ENCODE data around the gene TMC6. TPM values are rescaled to one million over a fixed set of nuclear protein-coding genes. Genes with fewer than 3 reads are reported as not detected.

The TMC6 gene
- total RNA-seq, 1 experiment from 2014 or later = 116 TPM

DNA sequence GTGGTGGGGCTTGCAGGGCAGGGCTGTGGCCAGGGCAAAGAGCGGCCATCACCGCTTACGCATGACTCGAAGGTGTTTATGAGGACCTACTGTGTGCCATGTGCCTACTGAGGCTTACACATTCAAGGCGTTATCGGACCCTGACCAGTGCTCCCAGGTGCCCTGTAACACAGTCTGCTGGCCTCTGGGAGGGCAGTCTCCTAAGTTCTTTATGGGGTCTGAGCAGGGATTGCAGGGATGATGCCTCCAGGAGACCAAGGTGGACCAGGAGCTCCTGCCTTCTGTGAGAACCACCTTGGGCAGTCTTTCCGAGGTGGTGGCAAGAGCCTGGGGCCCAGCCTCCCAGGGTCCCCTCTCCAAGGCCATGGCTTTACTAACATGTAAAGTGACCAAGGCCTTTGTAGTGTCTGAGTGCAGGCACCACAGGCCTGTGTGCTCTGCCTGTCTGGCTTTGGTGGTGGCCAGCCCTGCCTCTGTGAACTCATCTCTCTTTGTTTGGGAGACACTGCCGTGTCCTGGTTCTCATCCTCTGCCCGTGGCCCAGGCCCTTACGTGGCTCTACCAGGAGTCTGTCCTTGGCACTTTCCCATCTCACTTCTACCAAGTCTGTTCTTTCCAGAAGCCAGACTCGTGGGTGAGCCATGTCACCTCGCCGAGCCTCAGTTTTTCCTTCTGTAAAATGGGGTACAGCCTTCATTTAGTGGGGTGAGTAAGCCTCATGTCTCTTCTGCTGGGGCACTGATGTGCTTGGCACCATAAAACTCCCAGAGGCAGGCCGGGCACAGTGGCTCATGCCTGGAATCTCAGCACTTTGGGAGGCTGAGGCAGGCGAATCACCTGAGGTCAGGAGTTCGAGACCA, 36.4 kb upstream of the TMC6 start:
- no peaks in the 10 kb centered on the region for H3K27me3 Mint-ChIP-seq (ENCODE audit: unreplicated experiment)
- CTCF ChIA-PET = interaction anchor here (0.5 kb wide), 1 partner anchor 17 kb away, joined by 3 read pairs; no protein-coding TSS in a partner anchor
- no peak overlapping the region for H3K27ac Mint-ChIP-seq (ENCODE audit: unreplicated experiment)
- H3K4me3 Mint-ChIP-seq (ENCODE audit: low read depth, unreplicated experiment) = no peak overlapping the region
- intact Hi-C loops (cut with micrococcal nuclease; ENCODE audit: unreplicated experiment) = no loop called here
- no TSS peak for BruUV-seq (replicated peaks)
- H3K36me3 Mint-ChIP-seq (ENCODE audit: insufficient read depth, unreplicated experiment) = peaks cover 32% of the 10 kb centered on the region
- TF ChIP-seq, protein P1, sequence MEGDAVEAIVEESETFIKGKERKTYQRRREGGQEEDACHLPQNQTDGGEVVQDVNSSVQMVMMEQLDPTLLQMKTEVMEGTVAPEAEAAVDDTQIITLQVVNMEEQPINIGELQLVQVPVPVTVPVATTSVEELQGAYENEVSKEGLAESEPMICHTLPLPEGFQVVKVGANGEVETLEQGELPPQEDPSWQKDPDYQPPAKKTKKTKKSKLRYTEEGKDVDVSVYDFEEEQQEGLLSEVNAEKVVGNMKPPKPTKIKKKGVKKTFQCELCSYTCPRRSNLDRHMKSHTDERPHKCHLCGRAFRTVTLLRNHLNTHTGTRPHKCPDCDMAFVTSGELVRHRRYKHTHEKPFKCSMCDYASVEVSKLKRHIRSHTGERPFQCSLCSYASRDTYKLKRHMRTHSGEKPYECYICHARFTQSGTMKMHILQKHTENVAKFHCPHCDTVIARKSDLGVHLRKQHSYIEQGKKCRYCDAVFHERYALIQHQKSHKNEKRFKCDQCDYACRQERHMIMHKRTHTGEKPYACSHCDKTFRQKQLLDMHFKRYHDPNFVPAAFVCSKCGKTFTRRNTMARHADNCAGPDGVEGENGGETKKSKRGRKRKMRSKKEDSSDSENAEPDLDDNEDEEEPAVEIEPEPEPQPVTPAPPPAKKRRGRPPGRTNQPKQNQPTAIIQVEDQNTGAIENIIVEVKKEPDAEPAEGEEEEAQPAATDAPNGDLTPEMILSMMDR (IDR thresholded peaks at IDR 0.05; ENCODE audit: unreplicated experiment) = no peak
- no peaks in the 10 kb centered on the region for H3K4me1 Mint-ChIP-seq (ENCODE audit: low read depth, unreplicated experiment)
- DNase-seq = no peak
- no peaks in the 10 kb centered on the region for H3K9me3 Mint-ChIP-seq (ENCODE audit: low read depth, unreplicated experiment)

GRCh38 chr17:78163881-78164747, 35.6 kb upstream of the TMC6 start:
- H3K27ac Mint-ChIP-seq (ENCODE audit: unreplicated experiment) = no peak overlapping the region
- no TSS peak for BruUV-seq (replicated peaks)
- no peak overlapping the region for H3K4me3 Mint-ChIP-seq (ENCODE audit: low read depth, unreplicated experiment)
- H3K4me1 Mint-ChIP-seq (ENCODE audit: low read depth, unreplicated experiment) = no peaks in the 10 kb centered on the region
- no peaks in the 10 kb centered on the region for H3K27me3 Mint-ChIP-seq (ENCODE audit: unreplicated experiment)
- peaks cover 25% of the 10 kb centered on the region for H3K36me3 Mint-ChIP-seq (ENCODE audit: insufficient read depth, unreplicated experiment)
- intact Hi-C loops (cut with micrococcal nuclease; ENCODE audit: unreplicated experiment) = no loop called here
- H3K9me3 Mint-ChIP-seq (ENCODE audit: low read depth, unreplicated experiment) = no peaks in the 10 kb centered on the region
- DNase-seq = no peak
- CTCF ChIA-PET = interaction anchor here (0.5 kb wide), 1 partner anchor 18 kb away, joined by 3 read pairs; no protein-coding TSS in a partner anchor
- TF ChIP-seq, protein P1 (IDR thresholded peaks at IDR 0.05; ENCODE audit: unreplicated experiment) = no peak

DNA sequence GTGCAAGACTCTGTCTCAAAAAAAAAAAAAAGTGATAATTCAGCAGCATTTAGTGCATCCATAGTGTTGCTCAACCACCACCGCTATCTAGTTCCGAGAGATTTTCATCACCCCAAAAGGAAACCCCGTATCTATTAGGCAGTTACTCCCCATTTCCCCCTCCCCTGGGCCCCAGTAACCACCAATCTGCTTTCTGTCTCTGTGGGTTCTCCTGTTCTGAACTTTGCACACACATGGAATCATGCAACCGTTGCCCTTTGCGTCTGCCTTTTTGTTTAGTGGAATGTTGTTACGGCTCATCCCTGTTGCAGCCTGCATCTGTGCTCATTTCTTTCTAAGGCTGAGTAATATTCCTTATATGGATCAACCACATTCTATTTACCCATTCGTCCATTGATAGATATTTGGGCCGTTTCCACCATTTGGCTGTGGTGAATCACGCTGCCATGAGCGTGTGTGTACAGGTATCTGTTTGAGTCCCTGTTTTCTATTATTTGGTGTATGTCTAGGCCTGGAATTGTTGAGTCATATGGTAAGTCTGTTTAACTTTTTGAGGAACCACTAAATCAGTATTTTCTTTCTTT, 31.1 kb upstream of the TMC6 start:
- BruUV-seq (replicated peaks) = no TSS peak
- no peaks in the 10 kb centered on the region for H3K27me3 Mint-ChIP-seq (ENCODE audit: unreplicated experiment)
- intact Hi-C loops (cut with micrococcal nuclease; ENCODE audit: unreplicated experiment) = no loop called here
- H3K9me3 Mint-ChIP-seq (ENCODE audit: low read depth, unreplicated experiment) = no peaks in the 10 kb centered on the region
- CTCF ChIA-PET = no interaction called here
- H3K4me1 Mint-ChIP-seq (ENCODE audit: low read depth, unreplicated experiment) = no peaks in the 10 kb centered on the region
- peaks cover 15% of the 10 kb centered on the region for H3K36me3 Mint-ChIP-seq (ENCODE audit: insufficient read depth, unreplicated experiment)
- TF ChIP-seq, protein P1 (IDR thresholded peaks at IDR 0.05; ENCODE audit: unreplicated experiment) = no peak
- H3K27ac Mint-ChIP-seq (ENCODE audit: unreplicated experiment) = no peak overlapping the region
- H3K4me3 Mint-ChIP-seq (ENCODE audit: low read depth, unreplicated experiment) = no peak overlapping the region
- DNase-seq = no peak
